Ovary (tissue), 9 donors: ENCODE results near the gene OR8A1. TPM values are rescaled to one million over a fixed set of nuclear protein-coding genes. Genes with fewer than 3 reads are reported as not detected.

Experiments
- DNase-seq, 5 donors: peaks; one replicate each; pipeline ENCODE4 v3.0.0-alpha.2; 2019 to 2020
- H3K27ac ChIP-seq, 2 donors: fragments of 200-600 bp; one replicate each; pipeline versions ENCODE4 v1.5.1 to v1.8.0; 2019 to 2022
- H3K27me3 ChIP-seq: fragments of 200-600 bp; one replicate; pipeline ENCODE4 v1.8.0; 2022
- H3K36me3 ChIP-seq: fragments of 200-600 bp; sonication (generic); one replicate; pipeline ENCODE4 v1.5.1; 2019
- H3K4me1 ChIP-seq: one replicate; pipeline ENCODE4 v1.8.1; 2013; ENCODE audit warnings: mild to moderate bottlenecking, moderate library complexity; ENCODE audit not compliant: insufficient read depth
- H3K4me3 ChIP-seq: fragments of 200-600 bp; sonication (generic); one replicate; pipeline ENCODE4 v1.5.1; 2017
- H3K9me3 ChIP-seq, 2 donors: fragments of 200-600 bp in 1 of 2; sonication (generic) in 1 of 2; one replicate each; pipeline versions ENCODE4 v1.5.1 to v1.8.1; 2013 to 2019; ENCODE audit warnings: mild to moderate bottlenecking in 1 of 2, moderate library complexity in 1 of 2
- CTCF ChIP-seq, 3 donors: fragments of 450-650 bp in 2 of 3; fragments of 200-600 bp in 1 of 3; IDR thresholded peaks; one replicate each; pipeline versions ENCODE4 v1.5.1 to v1.8.0; 2016 to 2022; ENCODE audit warnings: antibody characterized with exemption in 3 of 3, mild to moderate bottlenecking in 1 of 3
- EP300 ChIP-seq: sonication (generic); formaldehyde crosslinking; IDR thresholded peaks from one replicate; pipeline ENCODE4 v1.6.1; 2017; ENCODE audit warnings: antibody characterized with exemption
- POLR2A ChIP-seq: fragments of 450-650 bp; IDR thresholded peaks from one replicate; pipeline ENCODE4 v1.6.1; 2017; ENCODE audit warnings: antibody characterized with exemption, mild to moderate bottlenecking, moderate library complexity
- WGBS, 3 donors: extraction: QIAGEN DNeasy Blood & Tissue Kit in 1 of 3; methylation state at CpG; one replicate each; pipeline versions ENCODE4 v1.1.5 to v1.1.7; 2013 to 2017; 5-methylcytosine and 5-hydroxymethylcytosine counted together
- intact Hi-C, 4 donors: fragments of 100-400 bp; cut with DNase I; formaldehyde crosslinking; loops; one replicate each; pipeline versions ENCODE4 v1.11.0 to v1.15.1; 2022 to 2023
- polyA plus RNA-seq, 2 donors: library from polyadenylated mRNA; stranded (reverse); fragments of 200-250 nt in 1 of 2; fragments of 350-450 nt in 1 of 2; fragmentation: Illumina TruSeq in 1 of 2; extraction: RNeasy Lipid Tissue Mini Kit (QIAGEN cat#74804) in 1 of 2; gene quantifications; one replicate each; pipeline ENCODE4 v1.2.3, GENCODE V29; 2013 to 2014
- total RNA-seq, 7 donors: library from RNA; depleted of rRNA in 2 of 7; stranded (reverse); fragments of >200 nt in 2 of 7; fragmentation: NEBNext Ultra II Directional in 3 of 7; extraction: Animal tissue kit (Norgen Biotek cat#: 25700) in 3 of 7; gene quantifications; one replicate each; pipeline versions ENCODE4 v1.1.0 to v1.2.4, GENCODE V29; 2016 to 2023
- donor health status: DM: no; HTN: no; CAD: no; lungs with moderate emphysema.
- donor health status: DM: no; HTN: no; CAD: no.
- donor health status: Bipolar disorder and iron deficiency.
- donor health status: DM: yes; HTN: yes; CAD: no.
- donor health status: DM: no; HTN: no; CAD: no.
- donor health status: DM: yes; HTN: yes; CAD: no.

Gene OR8A1
- total and polyA plus RNA-seq, 9 donors = not detected

- no peaks in the 10 kb centered on the region for H3K9me3 ChIP-seq
- H3K27ac ChIP-seq = no peak overlapping the region
- no peak for DNase-seq
- 80 to 83% (median 82%) methylated on average over 6 of the region's 6 CpGs for WGBS, 3 donors
- H3K27me3 ChIP-seq = no peaks in the 10 kb centered on the region
- H3K36me3 ChIP-seq = no peaks in the 10 kb centered on the region
- intact Hi-C loops = no loop called here
- TF ChIP-seq EP300 = no peak
- no peak for TF ChIP-seq CTCF (IDR thresholded peaks at IDR 0.05)
- no peak for TF ChIP-seq POLR2A
- no peaks in the 10 kb centered on the region for H3K4me1 ChIP-seq
- no peak overlapping the region for H3K4me3 ChIP-seq
These were observed 18.6 kb upstream of the OR8A1 start for GRCh38 chr11:124551189-124551588.

GRCh38 chr11:124551987-124552386 lies 17.8 kb upstream of the OR8A1 start:
- no peak for DNase-seq
- Histone ChIP-seq H3K4me3 (no peak overlapping the region), H3K27me3 (no peaks in the 10 kb centered on the region), H3K9me3 (no peaks in the 10 kb centered on the region), H3K27ac (no peak overlapping the region), H3K4me1 (no peaks in the 10 kb centered on the region), H3K36me3 (no peaks in the 10 kb centered on the region)
- WGBS, 3 donors = 78 to 83% (median 80%) methylated on average over 4 of the region's 4 CpGs
- intact Hi-C loops = no loop called here
- TF ChIP-seq CTCF (IDR thresholded peaks at IDR 0.05) = no peak

- no peak for DNase-seq
- 20 to 34% (median 29%) methylated on average over 2 of the region's 2 CpGs for WGBS, 3 donors
- Histone ChIP-seq H3K36me3 (no peaks in the 10 kb centered on the region), H3K4me1 (no peaks in the 10 kb centered on the region), H3K27me3 (no peaks in the 10 kb centered on the region), H3K27ac (no peak overlapping the region), H3K9me3 (no peaks in the 10 kb centered on the region), H3K4me3 (no peak overlapping the region)
- no peak for TF ChIP-seq POLR2A
- intact Hi-C loops = no loop called here
These were observed 13.0 kb upstream of the OR8A1 start for GRCh38 chr11:124556828-124557227.

- WGBS, 3 donors = 62 to 72% (median 70%) methylated on average over 7 of the region's 7 CpGs
- intact Hi-C loops = loop anchor here in 1 of 4 donors (10.0 kb wide), 1 partner anchor 495 kb away; no protein-coding TSS in a partner anchor
These were observed 363 bp downstream of the OR8A1 start for GRCh38 chr11:124570160-124570559.

More at GRCh38 chr11:124570160-124570559, 363 bp downstream of the OR8A1 start:
- Histone ChIP-seq H3K27ac (no peak overlapping the region), H3K4me3 (no peak overlapping the region), H3K4me1 (no peaks in the 10 kb centered on the region), H3K9me3 (no peaks in the 10 kb centered on the region), H3K27me3 (no peaks in the 10 kb centered on the region), H3K36me3 (no peaks in the 10 kb centered on the region)
- DNase-seq = no peak
- TF ChIP-seq POLR2A (no peak), EP300 (no peak), CTCF (IDR thresholded peaks at IDR 0.05) (no peak)
